Amniotic stem cell (primary cell): Measurements from ENCODE around the gene TMEM45A.
"Not testable (repeated sequence)": the region's sequence is repeated elsewhere in the genome, so short reads cannot be mapped to it uniquely, and the experiment has no call there.

ENCODE experiments used
- DNase-seq: peaks from one replicate; lab custom pipeline; 2025; lab: John Stamatoyannopoulos, UW

The TMEM45A gene

DNA sequence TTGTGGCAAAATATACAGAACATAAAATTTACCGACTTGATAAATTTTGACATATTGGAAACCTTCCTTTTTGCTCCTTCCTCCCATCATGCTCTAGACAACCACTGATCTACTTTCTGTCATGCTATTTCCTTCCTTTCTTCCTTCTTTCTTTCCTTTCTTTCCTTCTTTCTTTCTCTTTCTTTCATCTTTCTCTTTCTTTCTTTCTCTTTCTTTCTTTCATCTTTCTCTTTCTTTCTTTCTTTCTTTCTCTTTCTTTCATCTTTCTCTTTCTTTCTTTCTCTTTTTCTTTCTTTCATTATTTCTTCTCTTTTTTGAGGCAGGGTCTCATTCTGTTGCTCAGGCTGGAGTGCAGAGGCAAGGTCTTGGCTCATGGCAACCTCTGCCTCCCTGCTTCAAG, 8.9 kb upstream of the TMEM45A start:
- no peak for DNase-seq

DNA sequence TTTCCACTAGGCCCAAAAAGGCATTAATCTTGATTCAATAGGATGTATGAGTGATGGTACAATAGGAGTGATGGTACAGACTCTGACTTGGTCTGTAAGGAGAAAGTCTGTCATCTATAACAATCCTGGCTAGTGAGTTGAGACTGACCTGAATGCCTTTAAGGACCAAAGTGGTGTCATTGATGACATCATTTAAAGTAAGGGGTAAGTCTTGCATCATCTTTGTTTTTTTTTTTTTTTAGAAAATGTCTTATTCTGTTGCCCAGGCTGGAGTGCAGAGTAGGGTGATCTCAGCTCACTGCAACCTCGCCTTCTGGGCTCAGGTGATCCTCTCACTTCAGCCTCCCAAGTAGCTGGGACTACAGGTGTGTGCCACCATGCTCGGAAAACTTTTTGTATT, 5.6 kb upstream of the TMEM45A start:
- no peak for DNase-seq

DNA sequence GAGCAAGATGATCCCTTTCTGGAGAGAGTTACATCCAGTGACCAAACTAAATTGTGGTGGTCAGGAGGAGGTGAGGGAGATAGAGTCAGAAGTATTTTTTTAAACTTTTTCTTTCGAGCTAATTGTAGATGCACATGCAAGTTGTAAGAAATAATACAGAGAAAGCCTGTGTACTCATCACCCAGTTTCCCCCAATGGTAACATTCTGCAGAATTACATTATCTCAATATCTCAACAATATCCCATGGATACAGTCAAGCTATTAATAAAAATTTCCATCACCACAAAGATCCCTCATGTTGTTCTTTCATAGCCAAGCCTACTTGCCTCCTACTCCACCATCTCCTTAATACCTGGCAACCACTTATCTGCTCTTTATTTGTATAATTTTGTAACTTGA, 3.3 kb upstream of the TMEM45A start:
- no peak for DNase-seq

DNA sequence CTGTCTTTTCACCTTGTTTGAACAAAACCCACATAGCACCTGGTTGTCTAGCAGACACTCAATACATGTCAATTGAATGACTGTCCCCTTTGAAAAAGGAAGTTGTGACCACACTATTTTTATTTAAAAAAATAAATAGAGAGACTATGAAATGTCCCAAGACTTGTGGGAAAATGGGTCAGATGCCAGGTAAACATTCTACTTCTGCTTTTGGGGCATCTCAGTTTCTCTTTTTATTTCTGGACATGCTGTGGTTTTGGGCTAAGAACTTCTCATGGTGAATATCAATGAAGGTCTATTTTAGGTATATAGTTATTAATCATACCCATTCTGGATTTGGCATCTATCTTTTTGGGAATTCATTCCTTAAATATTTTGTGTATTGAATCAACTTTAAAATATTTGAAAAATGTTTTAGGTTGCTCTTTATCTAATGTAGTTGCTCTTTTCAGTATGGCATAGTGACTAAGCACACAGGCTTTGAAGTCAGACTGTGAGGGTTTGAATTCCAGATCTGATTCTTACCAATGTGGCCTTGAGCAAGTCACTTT, 4.4 kb downstream of the TMEM45A start:
- no peak for DNase-seq

DNA sequence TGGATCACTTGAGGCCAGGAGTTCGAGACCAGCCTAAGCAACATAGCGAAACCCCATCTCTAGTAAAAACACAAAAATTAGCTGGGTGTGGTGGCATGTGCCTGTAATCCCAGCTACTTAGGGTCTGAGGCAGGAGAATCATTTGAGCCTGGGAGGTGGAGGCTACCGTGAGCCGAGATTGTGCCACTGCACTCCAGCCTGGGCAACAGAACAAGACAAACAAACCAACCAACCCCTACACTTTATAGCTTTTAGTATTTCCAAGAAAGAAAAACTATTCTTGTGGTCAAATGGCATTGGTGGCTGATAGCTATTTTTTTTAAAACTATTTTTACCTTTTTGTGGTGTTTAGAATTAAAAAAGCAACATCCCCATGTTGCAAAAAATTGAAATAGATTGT, 7.2 kb downstream of the TMEM45A start:
- DNase-seq: no peak

DNA sequence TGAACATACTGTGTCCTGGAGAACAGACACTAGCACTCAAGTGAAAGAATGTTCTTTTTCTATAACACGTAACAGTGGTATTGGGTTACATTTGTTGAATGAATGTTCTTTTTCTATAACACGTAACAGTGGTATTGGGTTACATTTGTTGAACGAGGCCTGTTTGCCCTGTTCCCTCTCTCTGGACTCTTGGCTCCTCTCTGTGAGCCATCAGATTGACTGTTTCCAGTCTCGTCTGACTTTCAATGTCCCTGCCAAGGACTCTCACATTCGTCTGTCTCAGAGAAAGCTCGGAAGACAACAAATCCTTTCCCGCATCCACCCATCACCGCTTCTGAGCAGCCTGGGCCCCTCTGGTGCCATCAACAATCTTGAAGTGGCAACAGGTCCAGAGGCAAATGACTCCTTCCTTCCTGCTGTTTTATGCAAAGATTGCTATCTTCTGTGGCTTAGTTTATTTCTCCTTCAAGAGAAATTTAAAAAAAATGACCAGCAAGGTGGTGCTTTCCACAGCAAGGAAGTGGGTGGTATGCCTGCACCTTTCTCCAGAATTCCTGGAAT, 8.0 kb downstream of the TMEM45A start:
- DNase-seq: no peak

DNA sequence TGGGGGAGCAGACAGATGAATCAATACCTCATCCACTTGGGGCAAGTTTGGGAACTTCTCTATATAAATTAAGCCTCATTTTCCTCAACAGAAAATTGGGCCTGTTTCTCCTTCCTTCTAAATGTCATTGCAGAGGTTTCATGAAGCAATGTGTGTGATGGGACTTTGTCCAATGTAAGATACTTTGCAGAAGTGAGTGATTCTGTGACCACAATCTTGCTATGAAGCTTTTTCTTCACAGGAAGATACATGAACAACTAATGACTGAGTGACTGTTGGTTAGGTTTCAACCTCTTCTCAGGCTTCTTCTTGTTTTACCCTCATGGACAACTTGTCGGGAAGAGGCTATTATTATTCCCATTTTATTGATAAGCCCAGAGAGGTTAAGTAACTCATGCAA, 11.0 kb downstream of the TMEM45A start:
- no peak for DNase-seq

DNA sequence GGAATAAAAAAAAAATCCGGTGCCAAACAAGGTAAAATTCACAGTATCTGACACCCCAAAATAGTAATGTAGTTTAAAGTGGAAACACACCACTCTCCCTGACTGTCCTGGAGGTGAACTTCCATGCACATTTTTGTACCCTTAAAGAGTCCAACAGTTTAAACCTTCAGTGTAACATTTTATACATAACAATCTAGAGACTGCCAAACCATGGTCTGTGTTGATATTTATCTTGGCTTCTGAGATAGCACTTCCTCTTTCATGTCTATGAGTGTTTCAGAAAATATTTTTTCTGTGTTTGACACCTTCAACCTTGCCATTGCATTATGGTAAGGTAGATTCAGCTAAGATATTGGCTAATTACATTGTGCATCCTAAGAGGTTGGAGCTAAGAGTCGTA, 13.9 kb downstream of the TMEM45A start:
- DNase-seq: no peak

DNA sequence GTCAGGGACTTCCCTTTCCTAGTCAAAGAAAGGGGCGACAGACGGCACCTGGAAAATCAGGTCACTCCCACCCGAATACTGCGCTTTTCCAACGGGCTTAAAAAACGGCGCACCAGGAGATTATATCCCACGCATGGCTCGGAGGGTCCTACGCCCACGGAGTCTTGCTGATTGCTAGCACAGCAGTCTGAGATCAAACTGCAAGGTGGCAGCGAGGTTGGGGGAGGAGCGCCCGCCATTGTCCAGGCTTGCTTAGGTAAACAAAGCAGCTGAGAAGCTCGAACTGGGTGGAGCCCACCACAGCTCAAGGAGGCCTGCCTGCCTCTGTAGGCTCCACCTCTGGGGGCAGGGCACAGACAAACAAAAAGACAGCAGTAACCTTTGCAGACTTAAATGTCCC, 17.4 kb downstream of the TMEM45A start:
- not testable (repeated sequence) for DNase-seq

DNA sequence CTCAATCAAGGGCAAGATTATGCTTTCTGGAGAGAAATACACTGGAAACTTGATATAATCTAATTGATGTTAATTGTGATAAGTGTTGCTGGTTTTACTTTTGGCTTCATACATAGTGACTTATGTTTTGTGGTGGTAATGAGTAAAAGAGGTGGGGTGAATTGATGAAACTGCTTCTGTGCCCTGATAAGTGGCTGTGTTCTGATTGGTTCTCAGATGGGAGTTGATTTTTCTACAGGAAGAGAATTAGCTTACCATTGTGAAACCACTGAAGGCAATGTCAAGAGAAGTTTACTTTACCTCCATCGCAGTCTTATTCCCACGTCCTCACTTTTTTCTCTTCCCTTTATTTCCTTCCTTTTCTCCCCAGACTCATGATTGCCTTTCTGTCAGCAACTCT, 23.8 kb downstream of the TMEM45A start:
- no peak for DNase-seq

DNA sequence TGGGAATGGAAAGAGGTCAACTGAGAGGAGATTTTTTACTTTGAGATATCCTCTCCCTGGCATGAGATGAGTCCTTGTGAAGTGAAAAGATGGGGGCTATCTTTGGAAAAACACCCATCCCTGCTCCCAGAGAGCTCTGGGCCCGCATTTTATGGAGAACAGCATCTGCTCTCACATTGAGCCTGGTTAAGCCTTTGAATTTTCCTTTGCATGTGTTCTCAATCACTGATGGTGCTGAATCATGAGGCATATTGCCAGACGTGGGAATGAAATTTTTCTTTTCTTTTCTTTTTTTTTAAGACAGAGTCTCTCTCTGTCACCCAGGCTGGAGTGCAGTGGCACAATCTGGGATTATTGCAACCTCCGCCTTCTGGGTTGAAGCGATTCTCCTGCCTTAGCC, 24.4 kb downstream of the TMEM45A start:
- no peak for DNase-seq

DNA sequence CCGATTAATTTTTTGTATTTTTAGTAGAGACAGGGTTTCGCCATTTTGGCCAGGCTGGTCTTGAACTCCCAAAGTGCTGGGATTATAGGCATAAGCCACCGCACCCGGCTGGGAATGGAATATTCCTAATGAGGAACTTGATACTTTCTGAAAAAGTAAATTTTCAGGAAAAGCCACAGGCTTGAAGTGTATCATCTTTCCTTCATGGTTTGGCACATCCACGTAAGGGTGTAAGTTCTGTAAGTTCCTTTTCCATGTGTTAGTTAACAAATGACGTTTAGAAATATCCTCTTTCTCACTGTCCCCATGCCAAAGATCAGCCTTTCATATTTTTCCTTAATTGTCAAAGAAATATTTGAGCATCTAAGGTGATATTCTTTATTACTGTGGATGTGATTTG, 24.9 kb downstream of the TMEM45A start:
- no peak for DNase-seq

DNA sequence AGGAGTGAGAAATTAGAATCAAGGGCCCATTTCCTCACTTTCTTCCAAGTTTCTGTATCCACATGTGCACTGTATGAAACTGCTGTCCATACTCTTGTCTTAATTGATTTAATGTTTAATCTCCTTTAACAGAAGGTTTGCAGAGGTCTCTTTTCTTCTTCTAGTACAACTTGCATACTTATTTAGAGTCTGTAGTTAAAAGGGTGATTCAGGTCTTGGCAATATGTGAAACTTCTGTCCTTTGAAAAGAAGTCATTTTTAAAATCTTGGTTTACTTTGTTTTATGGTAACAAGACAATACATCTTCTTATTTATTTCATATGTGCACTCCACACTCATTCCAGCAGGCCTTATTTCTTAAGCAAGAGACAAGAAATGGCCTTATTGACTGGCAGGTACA, 25.8 kb downstream of the TMEM45A start:
- no peak for DNase-seq

DNA sequence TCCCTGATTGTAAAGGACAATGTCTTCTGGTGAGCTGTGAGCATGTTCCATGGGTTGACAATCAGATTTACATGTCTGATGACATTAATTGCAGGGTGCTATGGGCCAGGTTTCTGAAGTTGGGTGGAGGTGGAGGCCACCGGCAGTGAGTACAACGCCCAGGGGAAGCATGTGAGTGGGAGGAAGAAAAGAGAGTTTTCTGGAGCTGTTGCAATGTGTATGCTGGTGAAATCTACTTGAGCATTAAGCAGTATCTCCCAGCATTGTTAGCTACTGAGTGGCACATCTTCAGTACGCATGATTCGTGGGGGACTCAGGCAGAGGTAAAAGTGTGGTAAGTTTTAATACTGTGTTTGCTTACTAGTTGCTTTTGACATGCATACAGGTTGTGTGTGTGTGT, 26.6 kb downstream of the TMEM45A start:
- DNase-seq: no peak

DNA sequence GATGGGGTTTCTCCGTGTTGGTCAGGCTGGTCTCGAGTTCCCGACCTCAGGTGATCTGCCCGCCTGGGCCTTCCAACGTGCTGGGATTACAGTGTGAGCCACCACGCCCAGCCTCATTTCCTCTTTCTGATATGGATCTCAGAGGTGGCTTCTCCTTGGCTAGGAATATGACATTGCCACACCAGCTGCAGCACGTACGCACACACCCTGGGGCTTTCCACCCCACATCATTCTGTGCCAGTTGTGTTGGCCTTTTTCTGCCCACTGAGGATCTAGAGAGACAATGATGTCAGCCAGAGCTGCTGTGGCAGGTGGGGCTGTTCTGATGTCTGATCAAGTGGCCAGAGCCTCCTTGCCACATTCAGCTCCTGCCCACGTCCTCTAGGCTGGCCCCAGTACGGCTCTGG, 29.0 kb downstream of the TMEM45A start:
- DNase-seq: no peak

DNA sequence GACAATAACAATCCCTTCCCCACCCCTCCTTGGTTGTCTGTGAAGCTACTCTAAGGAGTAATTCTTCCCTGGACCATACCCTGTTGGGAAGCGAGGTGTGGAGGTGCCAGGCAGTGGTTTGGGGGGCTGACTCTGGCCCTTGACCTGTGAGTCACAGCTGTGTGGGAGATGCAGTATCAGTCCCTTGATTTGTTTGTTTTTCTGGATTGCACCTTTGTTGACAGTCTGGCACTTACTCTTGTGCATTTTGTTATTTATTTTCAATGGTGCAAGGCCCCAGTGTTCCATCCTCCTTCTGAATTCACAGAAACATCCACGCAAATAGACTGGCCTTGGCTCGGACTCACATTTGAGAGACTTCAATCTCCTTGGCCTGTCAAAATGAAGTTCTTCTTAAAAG, 29.7 kb downstream of the TMEM45A start:
- DNase-seq: no peak

DNA sequence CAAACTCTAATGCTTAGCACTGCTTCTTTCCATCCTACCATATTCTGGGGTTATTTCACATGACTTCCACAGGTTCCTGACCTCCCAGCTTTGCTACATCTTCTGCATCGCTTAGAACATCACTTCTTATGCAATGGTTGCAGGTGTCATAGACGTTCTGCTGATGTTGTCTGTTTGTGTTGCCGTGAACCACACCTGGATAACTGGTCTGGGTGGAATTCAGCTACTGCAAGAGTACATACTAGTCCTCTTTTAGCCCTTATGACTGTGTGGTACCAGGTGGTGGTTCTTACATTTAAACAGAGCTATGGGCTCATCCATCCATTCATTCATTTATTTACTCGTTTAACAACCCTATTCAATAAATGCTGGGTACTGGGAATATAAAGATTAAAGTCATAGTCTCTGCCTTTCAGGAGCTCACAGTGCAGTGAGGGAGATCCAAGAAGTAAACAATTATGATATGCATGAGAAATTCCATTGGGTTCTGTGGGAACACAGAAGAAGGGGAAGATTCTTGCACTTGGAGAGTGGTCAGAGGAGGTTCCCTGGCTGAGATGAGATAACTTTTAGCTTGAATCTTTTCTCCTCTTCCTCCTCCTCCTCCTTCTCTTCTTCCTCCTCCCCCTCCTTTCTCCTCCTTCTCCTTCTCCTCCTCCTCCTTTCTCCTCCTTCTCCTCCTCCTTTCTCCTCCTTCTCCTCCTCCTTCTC, 30.8 kb downstream of the TMEM45A start:
- DNase-seq: no peak

DNA sequence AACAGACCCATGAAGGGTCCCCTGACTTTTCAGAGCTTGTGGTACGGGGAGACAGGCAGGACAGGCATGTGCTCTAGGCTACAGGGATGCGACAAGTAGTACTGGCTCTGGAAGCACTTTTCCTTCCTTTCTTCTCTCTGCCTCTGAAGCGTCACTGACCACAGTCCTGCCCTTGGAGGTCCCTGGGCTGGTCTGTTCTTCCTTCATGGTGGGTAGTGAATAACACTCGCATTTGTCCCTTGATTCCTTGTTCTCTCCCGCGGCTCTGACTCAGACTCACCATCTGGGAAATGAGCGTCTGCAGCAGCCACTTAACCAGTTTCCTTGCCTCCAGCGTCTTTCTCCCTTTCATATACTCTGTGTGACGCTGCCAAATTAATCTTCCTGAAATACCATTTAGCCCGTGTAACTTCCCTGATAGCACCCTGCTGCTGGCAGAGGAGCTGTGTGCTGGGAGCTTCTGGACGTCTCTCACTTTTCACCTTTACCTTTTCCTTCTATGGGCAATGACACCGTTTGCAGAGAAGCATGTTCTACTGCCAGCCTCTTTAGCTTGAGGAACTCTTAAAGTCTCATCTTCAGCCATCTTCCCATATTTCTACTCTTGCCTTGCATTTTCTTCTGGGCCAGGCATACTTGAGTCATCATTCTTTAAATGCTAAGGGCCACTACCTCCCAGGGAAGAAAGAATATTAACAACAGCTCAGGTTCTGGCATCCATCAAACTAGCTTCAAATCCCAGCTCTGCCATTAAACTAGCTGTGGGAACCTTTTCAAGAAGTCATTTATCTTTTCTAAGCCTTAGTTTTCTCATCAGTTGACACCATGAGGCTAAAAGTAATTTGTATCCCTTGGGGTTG, 33.6 kb downstream of the TMEM45A start:
- DNase-seq: peak; percentile 40

DNA sequence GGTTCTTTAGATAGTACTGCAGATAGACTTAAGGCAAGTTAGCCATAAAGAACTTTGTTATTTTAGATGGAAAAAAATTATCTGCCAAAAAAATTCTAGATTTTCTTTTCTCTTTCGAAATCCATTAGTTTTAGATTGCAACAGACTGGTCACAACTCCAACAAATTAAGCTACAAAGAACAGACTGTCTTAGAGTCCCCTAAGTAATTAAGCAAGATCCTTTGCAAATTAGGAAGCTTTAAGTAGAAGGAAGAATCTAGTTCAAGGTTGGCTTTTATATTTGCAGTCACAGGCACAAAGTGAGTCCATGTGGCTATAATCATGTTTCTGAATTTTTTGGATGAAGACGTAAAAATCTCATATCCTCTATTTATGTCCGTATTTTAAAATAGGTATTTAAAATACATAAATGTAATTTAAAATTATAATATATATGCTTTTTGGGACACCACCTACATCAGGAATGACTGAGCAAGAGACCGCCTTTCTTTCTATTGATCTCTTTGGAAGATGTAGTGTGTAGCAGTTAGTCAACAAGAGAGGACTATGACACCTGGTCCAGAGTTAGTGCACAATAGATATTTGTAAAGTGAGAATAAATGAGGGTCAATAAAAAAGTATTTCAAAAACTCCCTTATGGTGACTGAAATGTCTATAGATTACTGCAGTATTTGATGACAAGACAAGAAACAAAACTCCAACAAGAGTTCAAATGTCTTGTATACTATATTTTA, 34.4 kb downstream of the TMEM45A start:
- DNase-seq: no peak

DNA sequence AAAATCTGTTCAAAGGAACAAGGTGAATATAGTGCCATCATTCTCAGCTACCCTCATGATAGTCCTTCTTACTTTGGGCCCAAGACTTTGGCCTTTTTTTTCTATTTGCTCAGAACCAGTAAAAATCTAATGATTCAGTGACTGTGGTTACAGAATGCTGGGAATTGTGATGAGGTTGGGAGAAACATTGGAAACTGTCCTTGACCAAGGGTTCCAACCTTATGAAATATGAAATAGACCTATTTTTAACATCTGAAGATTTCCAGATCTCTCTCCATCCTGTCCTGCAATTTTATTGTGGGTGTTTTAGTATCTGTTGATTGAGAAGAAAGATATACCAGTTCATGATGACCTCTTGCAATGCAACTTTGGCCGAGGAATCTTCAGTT, 34.9 kb downstream of the TMEM45A start:
- DNase-seq: no peak

DNA sequence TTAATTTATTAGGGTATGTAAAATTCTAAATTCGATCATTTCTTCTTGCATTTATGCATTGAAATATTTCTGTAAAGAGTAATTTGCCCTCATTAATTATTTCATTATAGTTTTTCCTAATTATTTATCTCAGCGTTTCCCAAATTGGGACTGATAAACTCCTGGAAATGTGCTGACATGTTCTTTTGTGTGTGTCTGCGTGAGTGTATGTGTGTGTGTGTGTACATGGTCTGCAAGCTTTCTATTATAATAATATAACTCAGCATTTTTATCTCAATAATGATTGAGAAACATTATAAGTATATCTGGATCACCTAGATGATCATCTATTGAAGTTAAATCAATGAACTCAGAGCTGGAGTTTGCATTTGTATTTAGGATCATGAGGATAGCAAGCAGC, 38.7 kb downstream of the TMEM45A start:
- no peak for DNase-seq

DNA sequence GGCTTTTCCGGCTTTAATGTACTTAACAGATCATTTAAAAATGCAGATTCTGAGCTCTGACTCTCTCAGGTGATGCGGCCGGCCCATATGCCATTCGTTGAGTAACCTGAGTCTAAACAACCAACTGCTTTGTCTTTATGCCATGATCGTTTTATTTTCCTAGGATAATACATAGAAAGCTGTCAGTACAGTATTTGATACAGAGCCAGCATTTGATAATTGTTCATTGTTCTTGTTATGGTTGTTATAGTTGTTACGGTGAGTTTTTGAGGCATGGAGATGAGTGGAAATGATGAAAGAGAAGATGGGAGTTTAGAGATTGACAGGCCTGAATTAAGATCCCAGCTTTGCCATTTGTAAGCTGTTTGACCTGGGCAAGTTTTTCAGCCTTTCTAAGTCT, 40.0 kb downstream of the TMEM45A start:
- DNase-seq: no peak
